Activated T-cell treated with anti-CD3 and anti-CD28 coated beads, Interleukin-2, amount 50 U/mL, for 72 hours (primary cell): Measurements from ENCODE around the gene ANKRD33B. TPM values are rescaled to one million over a fixed set of nuclear protein-coding genes. Genes with fewer than 3 reads are reported as not detected.

ENCODE experiments used
- ATAC-seq, 2 donors: fragments of 150-1000 bp; cut with Tn5 transposase; replicated peaks in 1 of 2; 2 replicates each; pipeline ENCODE4 v1.10.0; 2021; ENCODE audit warnings: moderate library complexity in 2 of 2, mild to moderate bottlenecking in 1 of 2
- DNase-seq, 2 donors: peaks; one replicate each; pipeline ENCODE4 v3.0.0; 2021 to 2022; ENCODE audit warnings: mixed read lengths in 1 of 2
- H3K27ac Mint-ChIP-seq: one replicate; pipeline ENCODE4 v1.8.0; 2022; ENCODE audit warnings: mild to moderate bottlenecking, moderate library complexity, mixed read lengths
- H3K27me3 Mint-ChIP-seq: one replicate; pipeline ENCODE4 v1.8.0; 2022; ENCODE audit warnings: low read depth, mixed read lengths
- H3K36me3 Mint-ChIP-seq, 2 donors: one replicate each; pipeline ENCODE4 v1.8.0; 2022; ENCODE audit warnings: mixed read lengths in 2 of 2, mild to moderate bottlenecking in 1 of 2; ENCODE audit not compliant: insufficient read depth in 2 of 2
- H3K4me1 Mint-ChIP-seq: one replicate; pipeline ENCODE4 v1.8.0; 2022; ENCODE audit warnings: low read depth, mixed read lengths
- H3K4me3 Mint-ChIP-seq, 2 donors: one replicate each; pipeline ENCODE4 v1.8.0; 2022; ENCODE audit warnings: mild to moderate bottlenecking in 2 of 2, mixed read lengths in 2 of 2, moderate library complexity in 2 of 2
- H3K9me3 Mint-ChIP-seq, 2 donors: one replicate each; pipeline ENCODE4 v1.8.0; 2022; ENCODE audit warnings: mixed read lengths in 2 of 2
- total RNA-seq, 2 donors: library from RNA; stranded (reverse); gene quantifications; one replicate each; pipeline ENCODE4 v1.2.3, GENCODE V29; 2022

The ANKRD33B gene
- total RNA-seq, 2 donors from 2014 or later = 6.2 to 12.0 TPM

DNA sequence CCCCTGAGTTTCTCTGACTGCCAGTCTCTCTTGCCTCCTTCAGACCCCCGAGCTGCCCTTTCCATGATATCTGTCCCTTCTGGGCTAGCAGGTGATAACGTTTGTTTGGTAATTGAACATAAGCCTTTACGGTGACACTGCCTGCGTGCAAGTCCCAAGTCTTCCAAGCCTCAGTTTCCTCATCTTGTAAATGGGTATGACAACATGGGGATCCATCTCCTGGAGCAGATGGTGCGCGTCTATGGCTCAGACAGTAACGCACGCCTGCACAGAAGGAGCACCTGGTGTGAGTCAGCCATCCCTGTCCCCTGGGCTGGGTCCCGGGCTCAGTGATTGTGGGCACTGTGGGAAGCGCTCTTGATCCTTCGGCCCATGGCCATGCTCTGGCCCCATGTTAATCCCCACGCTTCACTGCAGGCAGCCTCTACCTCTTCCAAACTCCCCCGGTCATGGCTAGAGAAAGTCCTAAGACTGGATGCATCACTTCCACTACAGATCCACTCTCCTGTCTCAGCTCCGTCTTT, 111.4 kb downstream of the ANKRD33B start:
- no peak for ATAC-seq

DNA sequence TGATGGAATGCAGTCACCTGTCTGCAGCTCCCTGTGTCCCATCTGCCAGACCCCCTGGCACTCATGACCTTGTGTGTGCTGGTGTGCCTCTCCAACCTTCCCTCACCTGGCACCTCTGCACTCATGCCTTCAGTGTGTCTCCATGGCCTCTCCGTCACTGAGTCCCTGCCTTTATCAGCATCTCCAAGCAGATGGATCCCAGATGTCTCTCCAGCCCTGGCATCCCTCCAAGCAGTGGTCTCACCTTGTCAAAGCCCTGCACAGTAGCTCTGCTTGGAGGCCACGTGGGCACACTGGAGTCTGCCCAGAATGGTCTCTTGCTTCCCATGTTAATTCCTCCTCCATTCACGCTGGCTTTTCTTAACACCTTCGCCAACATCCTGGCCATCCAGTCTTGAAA, 112.4 kb downstream of the ANKRD33B start:
- Mint-ChIP-seq H3K9me3 (peaks cover 2% of the 10 kb centered on the region in 2 donors), H3K27me3 (no peaks in the 10 kb centered on the region), H3K27ac (no peak overlapping the region), H3K36me3 (peaks cover 0 to 11% of the 10 kb centered on the region in 2 donors), H3K4me3 (no peak overlapping the region), H3K4me1 (no peaks in the 10 kb centered on the region)
- ATAC-seq (no peak), DNase-seq (no peak)

More for the DNA sequence above, 111.4 kb downstream of the ANKRD33B start:
- no peak overlapping the region for H3K4me3 Mint-ChIP-seq
- no peak for DNase-seq
- peaks cover 2% of the 10 kb centered on the region in 2 donors for H3K9me3 Mint-ChIP-seq
- no peaks in the 10 kb centered on the region for H3K27me3 Mint-ChIP-seq
- H3K4me1 Mint-ChIP-seq = no peaks in the 10 kb centered on the region
- peaks cover 0 to 4% of the 10 kb centered on the region in 2 donors for H3K36me3 Mint-ChIP-seq
- H3K27ac Mint-ChIP-seq = no peak overlapping the region

DNA sequence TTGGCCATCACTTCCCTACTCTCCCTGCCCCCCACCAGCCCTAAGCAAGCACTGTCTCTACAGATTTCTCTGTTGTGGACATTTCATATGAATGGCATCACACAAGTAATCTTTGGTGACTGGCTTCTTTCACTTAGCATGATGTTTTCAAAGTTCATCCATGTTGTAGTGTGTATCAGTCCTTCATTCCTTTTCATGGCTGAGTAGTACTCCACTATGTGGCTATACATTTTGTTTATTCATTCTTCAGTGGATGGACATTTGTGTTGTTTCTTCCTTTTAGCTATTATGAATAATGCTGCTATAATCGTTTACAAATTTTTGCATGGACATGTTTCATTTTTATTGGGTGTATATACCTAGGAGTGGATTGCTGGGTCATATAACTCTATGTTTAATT, 113.1 kb downstream of the ANKRD33B start:
- Mint-ChIP-seq H3K9me3 (peaks cover 2% of the 10 kb centered on the region in 2 donors), H3K4me1 (no peaks in the 10 kb centered on the region), H3K27ac (no peak overlapping the region), H3K4me3 (no peak overlapping the region), H3K36me3 (peaks cover 0 to 12% of the 10 kb centered on the region in 2 donors), H3K27me3 (no peaks in the 10 kb centered on the region)
- DNase-seq (no peak), ATAC-seq (no peak)

DNA sequence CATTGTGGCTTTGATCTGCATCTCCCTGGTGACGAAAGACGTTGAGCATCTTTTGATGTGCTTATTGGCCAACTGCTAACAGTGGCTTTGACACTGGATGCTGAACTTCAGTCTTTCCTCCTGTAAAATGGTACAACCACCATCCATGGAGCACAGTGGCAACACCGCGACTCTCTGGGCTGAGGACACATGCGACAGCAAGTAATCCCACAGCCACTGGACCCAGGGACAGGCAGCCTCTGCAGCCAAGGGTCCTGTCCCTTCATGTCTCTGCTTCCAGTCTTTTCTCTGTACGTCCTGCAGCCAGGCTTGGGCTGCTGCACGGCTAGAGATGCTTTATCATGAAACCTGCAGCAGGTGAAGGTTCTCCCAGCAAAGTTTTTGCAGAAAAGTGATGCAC, 113.7 kb downstream of the ANKRD33B start:
- ATAC-seq (no peak), DNase-seq (no peak)
- H3K27me3 Mint-ChIP-seq = no peaks in the 10 kb centered on the region
- H3K4me1 Mint-ChIP-seq = no peaks in the 10 kb centered on the region
- H3K9me3 Mint-ChIP-seq = peaks cover 2% of the 10 kb centered on the region in 2 donors
- peaks cover 0 to 12% of the 10 kb centered on the region in 2 donors for H3K36me3 Mint-ChIP-seq
- H3K4me3 Mint-ChIP-seq = no peak overlapping the region
- H3K27ac Mint-ChIP-seq = no peak overlapping the region

DNA sequence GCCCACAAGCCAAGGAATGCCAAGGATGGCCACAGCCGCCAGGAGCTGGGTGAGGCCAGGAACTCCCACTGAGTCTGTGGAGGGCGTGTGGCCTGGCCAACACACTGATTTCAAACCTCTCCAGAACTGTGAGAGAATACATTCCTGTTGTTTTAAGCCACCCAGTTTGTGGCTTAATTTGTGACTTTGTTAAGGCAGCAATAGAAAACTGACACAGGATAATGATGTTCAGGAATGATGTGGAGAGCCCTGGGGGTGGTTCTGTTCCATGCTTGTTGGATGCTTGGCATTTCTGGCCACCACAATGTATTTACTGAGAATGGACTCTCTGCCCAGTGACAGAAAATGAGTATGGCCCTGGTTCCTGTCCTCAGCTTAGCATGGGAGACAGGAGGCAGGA, 114.4 kb downstream of the ANKRD33B start:
- H3K4me1 Mint-ChIP-seq = no peaks in the 10 kb centered on the region
- peaks cover 0 to 12% of the 10 kb centered on the region in 2 donors for H3K36me3 Mint-ChIP-seq
- DNase-seq (no peak), ATAC-seq (no peak)
- no peaks in the 10 kb centered on the region for H3K27me3 Mint-ChIP-seq
- H3K4me3 Mint-ChIP-seq = no peak overlapping the region
- peaks cover 2% of the 10 kb centered on the region in 2 donors for H3K9me3 Mint-ChIP-seq
- H3K27ac Mint-ChIP-seq = no peak overlapping the region

DNA sequence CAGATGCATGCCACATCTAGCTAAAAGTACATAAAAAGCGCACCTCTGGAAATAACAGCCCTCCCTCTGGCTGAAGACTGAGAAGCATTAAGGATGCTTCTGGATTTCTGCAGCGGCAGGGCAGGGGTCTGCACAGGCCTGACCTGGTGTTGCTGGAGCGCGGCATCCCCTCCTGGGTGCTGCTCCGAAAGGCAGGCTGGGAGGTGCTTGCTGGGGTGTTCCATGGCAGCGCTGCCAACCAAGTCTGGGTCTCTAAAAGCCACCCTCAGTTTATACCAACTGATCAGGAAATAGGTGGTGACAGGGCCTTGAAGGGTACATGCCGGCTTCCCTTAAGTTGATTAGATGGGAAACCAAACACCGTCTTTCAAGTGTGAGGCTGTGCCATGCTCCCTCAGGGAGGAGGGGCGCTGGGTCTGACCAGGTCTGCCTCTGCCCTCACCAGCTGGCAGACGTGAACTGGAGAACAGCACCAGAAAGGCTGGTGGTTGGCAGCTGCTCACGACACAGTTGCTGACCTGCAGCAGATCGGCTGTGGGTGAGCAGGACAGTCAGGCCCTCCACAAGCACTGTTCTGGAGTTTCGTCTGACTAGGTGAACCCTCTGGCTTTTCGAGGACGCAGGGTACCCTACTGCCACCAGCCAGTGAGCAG, 115.6 kb downstream of the ANKRD33B start:
- H3K4me3 Mint-ChIP-seq = no peak overlapping the region
- peaks cover 2% of the 10 kb centered on the region in 2 donors for H3K9me3 Mint-ChIP-seq
- DNase-seq (no peak), ATAC-seq (no peak)
- H3K4me1 Mint-ChIP-seq = no peaks in the 10 kb centered on the region
- no peak overlapping the region for H3K27ac Mint-ChIP-seq
- H3K36me3 Mint-ChIP-seq = peaks cover 0 to 12% of the 10 kb centered on the region in 2 donors
- no peaks in the 10 kb centered on the region for H3K27me3 Mint-ChIP-seq

DNA sequence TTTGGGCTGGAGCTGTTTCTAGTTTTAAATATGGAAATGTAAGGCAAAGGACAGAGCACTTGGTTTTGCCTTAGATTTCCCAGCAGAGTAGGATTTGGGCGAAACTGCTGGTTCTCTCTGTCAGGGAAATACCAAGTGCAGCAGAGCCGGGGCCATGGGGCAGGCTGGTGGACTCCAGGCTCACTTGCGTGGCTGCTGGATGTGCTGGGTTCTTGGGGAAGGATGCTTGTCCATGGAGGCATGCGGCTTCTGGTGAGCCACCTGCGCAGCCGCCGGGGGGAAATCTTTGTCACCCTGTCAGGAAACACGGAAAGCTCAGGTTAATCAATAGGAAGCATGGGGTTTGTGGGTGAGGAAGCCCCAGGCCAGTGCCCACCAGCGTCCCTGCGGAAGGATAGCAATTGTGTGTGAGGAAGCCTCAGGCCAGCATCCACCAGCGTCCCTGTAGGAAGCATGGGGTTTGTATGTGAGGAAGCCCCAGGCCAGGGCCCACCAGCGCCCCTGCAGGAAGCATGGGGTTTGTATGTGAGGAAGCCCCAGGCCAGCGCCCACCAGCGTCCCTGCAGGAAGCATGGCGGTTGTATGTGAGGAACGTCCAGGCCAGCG, 117.1 kb downstream of the ANKRD33B start:
- Mint-ChIP-seq H3K36me3 (peaks cover 0 to 12% of the 10 kb centered on the region in 2 donors), H3K27ac (no peak overlapping the region), H3K9me3 (peaks cover 2% of the 10 kb centered on the region in 2 donors), H3K4me3 (no peak overlapping the region), H3K27me3 (no peaks in the 10 kb centered on the region), H3K4me1 (peaks cover 12% of the 10 kb centered on the region)
- ATAC-seq = no peak
- no peak for DNase-seq

DNA sequence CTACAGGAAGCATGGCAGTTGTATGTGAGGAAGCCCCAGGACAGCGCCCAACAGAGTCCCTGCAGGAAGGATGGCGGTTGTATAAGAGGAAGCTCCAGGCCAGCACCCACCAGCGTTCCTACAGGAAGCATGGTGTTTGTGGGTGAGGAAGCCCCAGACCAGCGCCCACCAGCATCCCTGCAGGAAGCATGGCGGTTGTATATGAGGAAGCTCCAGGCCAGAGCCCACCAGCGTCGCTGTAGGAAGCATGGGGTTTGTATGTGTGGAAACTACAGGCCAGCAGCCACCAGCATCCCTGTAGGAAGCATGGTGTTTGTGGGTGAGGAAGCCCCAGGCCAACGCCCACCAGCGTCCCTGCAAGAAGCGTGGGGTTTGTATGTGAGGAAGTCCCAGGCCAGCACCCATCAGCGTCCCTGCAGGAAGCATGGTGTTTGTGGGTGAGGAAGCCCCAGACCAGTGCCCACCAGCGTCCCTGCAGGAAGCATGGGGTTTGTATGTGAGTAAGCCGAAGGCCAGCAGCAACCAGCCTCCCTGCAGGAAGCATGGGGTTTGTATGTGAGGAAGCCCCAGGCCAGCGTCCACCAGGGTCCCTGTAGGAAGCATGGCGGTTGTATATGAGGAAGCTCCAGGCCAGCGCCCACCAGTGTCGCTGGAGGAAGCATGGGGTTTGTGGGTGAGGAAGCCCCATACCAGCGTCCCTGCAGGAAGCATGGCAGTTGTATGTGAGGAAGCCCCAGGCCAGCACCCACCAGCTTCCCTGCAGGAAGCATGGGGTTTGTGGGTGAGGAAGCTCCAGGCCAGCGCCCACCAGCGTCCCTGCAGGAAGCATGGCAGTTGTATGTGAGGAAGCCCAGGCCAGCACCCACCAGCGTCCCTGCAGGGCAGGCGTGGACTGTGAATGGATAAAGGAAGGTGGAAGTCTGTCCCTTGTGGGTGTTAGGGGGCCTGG, 118.1 kb downstream of the ANKRD33B start:
- DNase-seq (no peak), ATAC-seq (no peak)
- H3K27ac Mint-ChIP-seq = no peak overlapping the region
- H3K36me3 Mint-ChIP-seq = peaks cover 0 to 16% of the 10 kb centered on the region in 2 donors
- H3K4me3 Mint-ChIP-seq = no peak overlapping the region
- H3K9me3 Mint-ChIP-seq = peaks cover under 1 to 2% of the 10 kb centered on the region in 2 donors
- peaks cover 15% of the 10 kb centered on the region for H3K4me1 Mint-ChIP-seq
- no peaks in the 10 kb centered on the region for H3K27me3 Mint-ChIP-seq

DNA sequence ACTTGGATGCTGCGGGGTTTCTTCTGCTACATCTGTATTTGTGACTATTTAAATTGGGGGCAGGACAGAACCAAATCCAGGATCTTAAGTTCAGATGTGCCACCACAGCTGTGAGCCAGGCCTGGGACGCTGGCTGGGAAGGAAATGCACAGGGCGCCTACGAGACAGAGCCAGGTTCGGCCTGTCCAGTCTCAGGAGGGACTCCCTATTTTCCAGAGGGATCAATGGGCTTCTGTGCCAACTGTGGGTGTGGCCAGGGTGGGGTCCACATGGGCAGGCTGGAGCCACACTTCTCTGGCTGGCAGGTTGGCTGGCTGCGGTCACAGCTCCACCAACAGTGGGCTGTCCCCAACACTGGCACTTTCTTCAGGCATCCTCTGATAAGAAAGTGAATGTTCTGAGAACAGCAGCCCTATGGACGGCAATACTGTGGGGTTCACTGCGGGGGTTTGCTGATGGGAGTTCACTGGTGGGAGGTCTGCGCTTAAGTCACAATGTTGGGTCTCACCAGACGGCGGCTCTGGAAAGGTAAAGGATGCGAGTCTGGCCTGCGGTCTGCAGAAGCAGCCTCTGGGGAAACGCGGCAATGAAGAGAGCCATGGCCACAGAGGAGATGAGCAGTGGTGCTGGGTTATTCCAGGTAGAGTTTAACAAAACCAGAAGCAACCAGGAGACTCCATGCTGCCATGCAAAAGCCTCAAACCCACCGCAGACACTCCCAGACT, 119.1 kb downstream of the ANKRD33B start:
- peaks cover 0 to under 1% of the 10 kb centered on the region in 2 donors for H3K9me3 Mint-ChIP-seq
- no peak overlapping the region for H3K4me3 Mint-ChIP-seq
- ATAC-seq (no peak), DNase-seq (no peak)
- H3K27me3 Mint-ChIP-seq = no peaks in the 10 kb centered on the region
- H3K36me3 Mint-ChIP-seq = peaks cover 0 to 12% of the 10 kb centered on the region in 2 donors
- peaks cover 15% of the 10 kb centered on the region for H3K4me1 Mint-ChIP-seq
- H3K27ac Mint-ChIP-seq = peak overlapping the region; percentile 82

DNA sequence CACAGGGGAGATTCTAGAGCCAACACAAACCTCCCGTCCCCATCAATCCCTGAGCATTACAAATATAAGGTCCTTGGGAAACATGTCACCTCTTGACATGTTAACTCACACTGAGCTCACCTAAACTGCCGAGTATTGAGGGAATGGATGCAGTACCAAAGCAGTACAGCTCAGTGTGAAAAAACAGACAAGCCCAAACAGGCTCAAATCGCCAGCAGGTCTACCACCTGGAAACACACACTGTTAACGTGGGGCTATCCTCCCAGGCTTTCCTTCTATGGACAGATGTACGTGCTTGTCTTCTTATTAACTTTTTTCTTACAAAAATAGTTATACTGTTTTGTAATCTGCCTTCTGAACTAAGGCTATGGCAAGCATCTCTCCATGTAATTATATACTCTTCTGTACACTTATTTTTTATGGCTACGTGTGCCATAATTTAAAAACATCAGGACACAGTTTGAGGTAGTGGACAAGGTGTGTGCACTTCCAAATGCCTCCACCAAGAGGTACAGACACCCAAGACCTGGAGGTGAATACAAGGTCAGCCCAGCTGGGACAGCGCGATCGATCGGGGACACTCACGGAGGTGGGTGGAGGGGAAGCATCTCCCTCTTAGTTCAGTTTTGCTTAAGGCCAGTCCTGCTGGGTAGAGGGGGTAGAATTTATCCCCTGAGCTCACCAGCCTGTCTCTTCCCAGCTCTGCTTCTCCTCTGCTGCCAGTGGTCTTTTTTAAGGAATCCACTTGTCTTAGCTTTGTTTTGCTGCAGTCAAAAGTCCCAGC, 120.6 kb downstream of the ANKRD33B start:
- H3K4me3 Mint-ChIP-seq = peak overlapping the region; percentile 37 to 60
- H3K9me3 Mint-ChIP-seq = no peaks in the 10 kb centered on the region
- H3K27me3 Mint-ChIP-seq = no peaks in the 10 kb centered on the region
- H3K36me3 Mint-ChIP-seq = peaks cover 0 to 11% of the 10 kb centered on the region in 2 donors
- peaks cover 15% of the 10 kb centered on the region for H3K4me1 Mint-ChIP-seq
- peak overlapping the region; percentile 76 for H3K27ac Mint-ChIP-seq
- DNase-seq (no peak), ATAC-seq (peak in 1 of 2 donors; percentile 29)

DNA sequence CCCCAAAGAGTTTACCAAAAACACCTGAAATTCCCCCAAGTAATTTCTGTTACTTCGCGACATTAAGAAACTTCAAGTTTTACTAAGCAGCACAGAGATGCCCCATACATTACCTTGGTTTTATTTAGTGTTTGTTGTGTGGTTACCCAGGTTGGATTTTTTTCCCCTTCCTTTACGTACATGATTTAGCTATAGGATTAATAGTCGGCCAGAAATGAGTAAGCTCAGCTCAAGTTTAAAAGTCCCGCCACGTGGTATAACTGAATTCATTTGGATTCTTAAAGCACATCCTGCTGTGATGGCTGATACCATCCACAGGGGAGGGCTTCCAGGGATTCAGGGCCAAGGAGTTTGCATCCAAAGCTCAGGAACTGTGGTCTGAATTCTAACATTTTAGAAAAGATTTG, 121.2 kb downstream of the ANKRD33B start:
- peak overlapping the region; percentile 37 to 60 for H3K4me3 Mint-ChIP-seq
- peaks cover 16% of the 10 kb centered on the region for H3K4me1 Mint-ChIP-seq
- DNase-seq (no peak), ATAC-seq (peak; percentile 65 to 69)
- H3K36me3 Mint-ChIP-seq = peaks cover 0 to 11% of the 10 kb centered on the region in 2 donors
- H3K27ac Mint-ChIP-seq = peak overlapping the region; percentile 76
- no peaks in the 10 kb centered on the region for H3K27me3 Mint-ChIP-seq
- H3K9me3 Mint-ChIP-seq = no peaks in the 10 kb centered on the region

DNA sequence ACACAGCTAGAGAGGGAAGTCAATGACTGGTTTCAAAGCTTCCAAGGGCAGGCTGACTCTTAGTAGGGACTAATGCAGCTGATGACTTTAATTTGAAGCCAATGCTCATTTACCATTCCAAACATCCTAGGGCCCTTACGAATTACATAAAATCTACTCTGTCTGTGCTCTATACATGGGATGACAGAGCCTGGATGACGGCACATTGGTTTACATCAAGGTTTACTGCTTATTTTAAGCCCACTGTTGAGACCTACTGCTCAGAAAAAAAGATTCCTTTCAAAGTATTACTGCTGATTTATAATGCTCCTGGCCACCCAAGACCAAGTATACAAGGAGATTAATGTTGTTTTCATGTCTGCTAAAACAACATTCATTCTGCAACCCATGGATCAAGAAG, 123.0 kb downstream of the ANKRD33B start:
- Mint-ChIP-seq H3K27me3 (no peaks in the 10 kb centered on the region), H3K27ac (no peak overlapping the region), H3K4me1 (peaks cover 21% of the 10 kb centered on the region), H3K36me3 (peaks cover 0 to 4% of the 10 kb centered on the region in 2 donors), H3K4me3 (no peak overlapping the region), H3K9me3 (no peaks in the 10 kb centered on the region)
- DNase-seq (no peak), ATAC-seq (no peak)
